Mesenchymal stem cell (in vitro differentiated cells and primary cell): ENCODE results near the gene SRD5A3.

Experiments used
- DNase-seq: peaks from one replicate; pipeline ENCODE4 v3.0.0-alpha.2; 2013
- H2AFZ ChIP-seq: one replicate; pipeline ENCODE4 v1.6.1; 2013; ENCODE audit warnings: low read depth, mild to moderate bottlenecking, control low read depth, inconsistent platforms, low read length, moderate library complexity
- H2AK5ac ChIP-seq: 2 replicates; pipeline ENCODE4 v1.6.1; 2013; ENCODE audit warnings: low read length, moderate library complexity, mild to moderate bottlenecking, inconsistent platforms; ENCODE audit not compliant: severe bottlenecking
- H2BK120ac ChIP-seq: one replicate; pipeline ENCODE4 v1.6.1; 2013; ENCODE audit warnings: low read depth, mild to moderate bottlenecking, inconsistent platforms, low read length, moderate library complexity
- H2BK12ac ChIP-seq, 2 experiments: one replicate each; pipeline ENCODE4 v1.6.1; 2013; ENCODE audit warnings: inconsistent platforms in 2 of 2, low read length in 2 of 2, mild to moderate bottlenecking in 2 of 2, moderate library complexity in 2 of 2, control low read depth in 1 of 2
- H2BK15ac ChIP-seq: one replicate; pipeline ENCODE4 v1.6.1; 2013; ENCODE audit warnings: mild to moderate bottlenecking, low read depth, inconsistent platforms; ENCODE audit not compliant: poor library complexity, severe bottlenecking
- H2BK5ac ChIP-seq: 2 replicates; pipeline ENCODE4 v1.6.1; 2013; ENCODE audit warnings: low read depth, mild to moderate bottlenecking, low read length, control low read depth, inconsistent platforms; ENCODE audit not compliant: poor library complexity, severe bottlenecking
- H3K14ac ChIP-seq, 2 experiments: one replicate each; pipeline ENCODE4 v1.6.1; 2013; ENCODE audit warnings: inconsistent platforms in 2 of 2, low read length in 2 of 2, control low read depth in 1 of 2, mild to moderate bottlenecking in 1 of 2, moderate library complexity in 1 of 2
- H3K18ac ChIP-seq, 2 experiments: one replicate each; pipeline ENCODE4 v1.6.1; 2013; ENCODE audit warnings: inconsistent platforms in 2 of 2, low read length in 2 of 2, control low read depth in 1 of 2, low read depth in 1 of 2, mild to moderate bottlenecking in 1 of 2
- H3K23ac ChIP-seq, 2 experiments: one replicate each; pipeline ENCODE4 v1.6.1; 2013; ENCODE audit warnings: inconsistent platforms in 2 of 2, low read length in 2 of 2, mild to moderate bottlenecking in 2 of 2, moderate library complexity in 2 of 2, control low read depth in 1 of 2
- H3K27ac ChIP-seq: 2 replicates; pipeline ENCODE4 v1.5.1; 2013; ENCODE audit warnings: mild to moderate bottlenecking, moderate library complexity, low read length, control low read depth, inconsistent platforms; ENCODE audit not compliant: poor library complexity, severe bottlenecking
- H3K27me3 ChIP-seq, 2 experiments: 2 replicates each; pipeline versions ENCODE4 v1.6.1 to v1.7.0; 2013; ENCODE audit warnings: low read length in 2 of 2, mild to moderate bottlenecking in 2 of 2, moderate library complexity in 2 of 2, control low read depth in 1 of 2, inconsistent platforms in 1 of 2; ENCODE audit not compliant: control insufficient read depth in 1 of 2, insufficient read depth in 1 of 2
- H3K36me3 ChIP-seq, 2 experiments: 2 replicates each; pipeline versions ENCODE4 v1.6.1 to v1.7.0; 2013; ENCODE audit warnings: low read length in 2 of 2, control low read depth in 1 of 2, inconsistent platforms in 1 of 2, low read depth in 1 of 2, mild to moderate bottlenecking in 1 of 2; ENCODE audit not compliant: insufficient read depth in 2 of 2, control insufficient read depth in 1 of 2
- H3K4ac ChIP-seq, 2 experiments: one replicate each; pipeline ENCODE4 v1.6.1; 2013; ENCODE audit warnings: inconsistent platforms in 2 of 2, low read length in 2 of 2, mild to moderate bottlenecking in 2 of 2, moderate library complexity in 2 of 2, control low read depth in 1 of 2, low read depth in 1 of 2
- H3K4me1 ChIP-seq: 2 replicates; pipeline ENCODE4 v1.6.1; 2013; ENCODE audit warnings: low read depth, low read length, control low read depth; ENCODE audit not compliant: control insufficient read depth, insufficient read depth
- H3K4me2 ChIP-seq: 2 replicates; pipeline ENCODE4 v1.6.1; 2013; ENCODE audit warnings: low read length, mild to moderate bottlenecking, inconsistent platforms; ENCODE audit not compliant: poor library complexity, severe bottlenecking
- H3K4me3 ChIP-seq, 2 experiments: 2 replicates each; pipeline versions ENCODE4 v1.5.1 to v1.7.0; 2013; ENCODE audit warnings: low read length in 2 of 2, mild to moderate bottlenecking in 2 of 2, control low read depth in 1 of 2, low read depth in 1 of 2; ENCODE audit not compliant: insufficient read depth in 1 of 2
- H3K79me1 ChIP-seq: replicated peaks from 2 replicates; pipeline ENCODE4 v1.6.1; 2013; ENCODE audit warnings: mild to moderate bottlenecking, control low read depth, low read length, inconsistent platforms; ENCODE audit not compliant: poor library complexity, severe bottlenecking
- H3K9ac ChIP-seq: 2 replicates; pipeline ENCODE4 v1.7.0; 2013; ENCODE audit warnings: mild to moderate bottlenecking, low read length, moderate library complexity
- H3K9me3 ChIP-seq: 2 replicates; pipeline ENCODE4 v1.7.0; 2013; ENCODE audit warnings: mild to moderate bottlenecking, low read length; ENCODE audit not compliant: control insufficient read depth
- H4K8ac ChIP-seq: one replicate; pipeline ENCODE4 v1.6.1; 2013; ENCODE audit warnings: inconsistent platforms, mild to moderate bottlenecking, low read length, moderate library complexity
- H4K91ac ChIP-seq: one replicate; pipeline ENCODE4 v1.6.1; 2013; ENCODE audit warnings: mild to moderate bottlenecking, low read length, inconsistent platforms
- WGBS: methylation state at CpG from one replicate; pipeline ENCODE4 v1.1.7; 2013; ENCODE audit warnings: mixed read lengths; 5-methylcytosine and 5-hydroxymethylcytosine counted together

SRD5A3 gene

DNA sequence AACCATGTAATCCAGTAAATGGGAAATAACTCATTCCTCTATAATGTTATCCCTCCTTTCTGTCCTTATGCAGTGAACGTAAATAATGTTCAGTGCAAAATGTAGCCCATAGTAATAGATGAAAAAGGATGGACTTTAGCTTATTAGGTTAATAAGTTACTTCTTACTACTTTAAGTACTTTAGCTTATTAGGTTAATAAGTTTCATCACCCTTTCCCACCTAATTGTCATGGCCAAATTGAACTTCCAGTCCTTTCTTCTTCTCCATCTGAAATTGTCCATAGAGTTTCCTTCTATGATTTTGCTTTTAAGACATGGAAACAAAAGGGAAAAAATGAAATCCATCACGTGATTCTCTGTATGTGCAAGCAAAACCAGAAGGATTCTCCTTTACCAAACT is 34.5 kb downstream of the SRD5A3 start:
- Histone ChIP-seq H3K9ac (no peak overlapping the region), H3K14ac (no peak overlapping the region), H3K23ac (no peak overlapping the region), H3K27ac (no peak overlapping the region), H2BK120ac (no peak overlapping the region), H2AFZ (no peak overlapping the region), H2AK5ac (no peak overlapping the region), H3K36me3 (peaks cover 0 to 2% of the 10 kb centered on the region in 2 experiments), H2BK15ac (no peak overlapping the region), H4K8ac (no peak overlapping the region), H4K91ac (no peak overlapping the region), H3K18ac (no peak overlapping the region), H3K4ac (no peak overlapping the region), H3K79me1 (no peaks in the 10 kb centered on the region), H3K4me2 (no peak overlapping the region), H3K9me3 (no peaks in the 10 kb centered on the region), H3K4me3 (no peak overlapping the region), H2BK5ac (no peak overlapping the region), H3K4me1 (peaks cover 3% of the 10 kb centered on the region), H3K27me3 (no peaks in the 10 kb centered on the region), H2BK12ac (no peak overlapping the region)
- DNase-seq = no peak
- 71% methylated on average over 1 of the region's 2 CpGs for WGBS

DNA sequence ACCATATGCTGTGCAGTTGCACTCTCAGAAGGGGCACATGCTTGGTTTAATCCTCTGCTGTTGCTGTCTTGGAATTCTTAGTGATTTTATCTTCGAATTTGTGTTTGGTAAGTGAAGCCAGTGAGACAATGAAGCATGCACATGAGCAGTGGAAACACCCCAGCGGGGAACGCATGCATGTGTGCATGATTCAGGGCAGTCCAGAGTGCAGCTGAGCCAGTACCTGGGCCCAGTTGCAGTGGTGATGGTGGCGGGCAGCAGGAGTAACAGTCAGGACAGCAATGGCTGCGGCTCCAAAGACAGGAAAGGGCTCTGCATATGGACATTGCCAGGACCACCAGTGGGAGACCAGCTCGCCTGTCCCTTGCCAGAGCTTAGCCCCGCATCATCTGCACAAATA is 35.5 kb downstream of the SRD5A3 start:
- no peak overlapping the region for H2BK5ac ChIP-seq
- H3K36me3 ChIP-seq = peaks cover 0 to 2% of the 10 kb centered on the region in 2 experiments
- 89% methylated on average over 5 of the region's 7 CpGs for WGBS
- H3K79me1 ChIP-seq = no peaks in the 10 kb centered on the region
- no peak overlapping the region for H3K27ac ChIP-seq
- no peak overlapping the region for H3K23ac ChIP-seq
- no peak overlapping the region for H2BK12ac ChIP-seq
- no peak overlapping the region for H3K4me2 ChIP-seq
- no peak overlapping the region for H2BK15ac ChIP-seq
- peaks cover 3% of the 10 kb centered on the region for H3K4me1 ChIP-seq
- no peak overlapping the region for H3K9ac ChIP-seq
- no peaks in the 10 kb centered on the region for H3K27me3 ChIP-seq
- no peak overlapping the region for H4K91ac ChIP-seq
- no peak overlapping the region for H2AFZ ChIP-seq
- H3K4ac ChIP-seq = no peak overlapping the region
- H4K8ac ChIP-seq = peak overlapping the region; percentile 32
- no peak for DNase-seq
- no peak overlapping the region for H2BK120ac ChIP-seq
- H3K14ac ChIP-seq = no peak overlapping the region
- no peak overlapping the region for H3K4me3 ChIP-seq
- H3K18ac ChIP-seq = no peak overlapping the region
- H3K9me3 ChIP-seq = no peaks in the 10 kb centered on the region
- H2AK5ac ChIP-seq = no peak overlapping the region

DNA sequence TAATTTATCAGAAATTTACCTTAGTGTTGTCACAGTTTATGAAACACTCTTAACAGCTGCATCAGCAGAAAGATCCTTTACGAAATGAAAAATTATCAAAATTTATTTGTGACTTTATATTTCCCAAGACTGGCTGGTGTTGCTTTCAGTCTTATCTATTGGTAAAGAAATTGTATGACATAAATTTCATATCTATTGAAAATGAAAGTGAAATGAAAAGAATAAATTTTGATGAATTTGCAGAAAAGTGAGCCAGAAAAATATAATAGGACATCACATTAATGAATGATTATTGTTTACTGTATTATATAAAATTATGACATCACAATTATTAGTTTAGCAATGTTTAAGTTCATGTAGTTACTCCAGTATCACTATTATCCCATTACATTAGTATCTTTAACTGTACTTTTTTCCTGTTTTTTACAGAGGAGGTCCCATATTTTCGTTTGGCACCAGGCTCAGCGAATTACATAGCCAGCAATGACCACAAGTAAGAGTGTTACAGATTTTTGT is 36.5 kb downstream of the SRD5A3 start:
- 88% methylated on average over 2 of the region's 3 CpGs for WGBS
- Histone ChIP-seq H2AFZ (no peak overlapping the region), H2BK5ac (no peak overlapping the region), H3K4ac (no peak overlapping the region), H4K91ac (no peak overlapping the region), H3K14ac (no peak overlapping the region), H2BK120ac (no peak overlapping the region), H3K23ac (no peak overlapping the region), H3K27me3 (no peaks in the 10 kb centered on the region), H3K79me1 (no peaks in the 10 kb centered on the region), H3K4me2 (no peak overlapping the region), H4K8ac (no peak overlapping the region), H2BK12ac (no peak overlapping the region), H2AK5ac (no peak overlapping the region), H3K4me1 (peaks cover 3% of the 10 kb centered on the region), H3K27ac (no peak overlapping the region), H3K36me3 (peaks cover 0 to 2% of the 10 kb centered on the region in 2 experiments), H2BK15ac (no peak overlapping the region), H3K9ac (no peak overlapping the region), H3K18ac (no peak overlapping the region), H3K4me3 (no peak overlapping the region), H3K9me3 (no peaks in the 10 kb centered on the region)
- DNase-seq = no peak

DNA sequence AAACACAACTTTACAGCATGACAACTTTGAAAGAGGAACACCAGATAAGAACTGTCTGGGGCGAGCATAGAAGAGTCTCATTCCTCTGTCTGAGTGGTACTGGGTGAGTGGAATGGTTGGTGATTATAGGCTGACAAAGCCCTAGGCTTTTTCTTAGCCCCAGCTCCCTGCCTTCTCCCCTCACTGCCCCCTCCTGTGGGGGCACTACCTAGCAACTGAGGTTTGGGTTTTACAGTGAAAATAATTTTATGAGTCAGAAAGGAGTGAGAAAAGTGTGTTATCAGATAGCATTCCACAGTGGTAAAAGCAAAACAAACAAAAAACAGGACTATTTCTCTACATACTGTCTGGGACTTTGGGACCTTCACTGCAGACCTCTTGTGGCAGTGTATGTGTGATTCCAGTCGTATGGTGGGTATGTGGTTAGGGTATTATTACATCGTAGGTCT is 39.2 kb downstream of the SRD5A3 start:
- 64% methylated on average over 3 of the region's 3 CpGs for WGBS
- no peak overlapping the region for H3K9ac ChIP-seq
- H3K4me2 ChIP-seq = no peak overlapping the region
- DNase-seq = peak; percentile 22
- H3K14ac ChIP-seq = no peak overlapping the region
- no peaks in the 10 kb centered on the region for H3K79me1 ChIP-seq
- no peak overlapping the region for H2BK5ac ChIP-seq
- H3K9me3 ChIP-seq = no peaks in the 10 kb centered on the region
- no peak overlapping the region for H4K91ac ChIP-seq
- no peak overlapping the region for H3K18ac ChIP-seq
- H2AFZ ChIP-seq = no peak overlapping the region
- H3K27me3 ChIP-seq = no peaks in the 10 kb centered on the region
- H3K4ac ChIP-seq = no peak overlapping the region
- no peak overlapping the region for H2AK5ac ChIP-seq
- H2BK120ac ChIP-seq = no peak overlapping the region
- H4K8ac ChIP-seq = no peak overlapping the region
- H3K27ac ChIP-seq = no peak overlapping the region
- no peak overlapping the region for H3K4me3 ChIP-seq
- H3K36me3 ChIP-seq = peaks cover 0 to 2% of the 10 kb centered on the region in 2 experiments
- H3K23ac ChIP-seq = no peak overlapping the region
- H2BK12ac ChIP-seq = no peak overlapping the region
- peaks cover 3% of the 10 kb centered on the region for H3K4me1 ChIP-seq
- no peak overlapping the region for H2BK15ac ChIP-seq
